Measurements from ENCODE around the gene BABAM2. TPM values are rescaled to one million over a fixed set of nuclear protein-coding genes. Genes with fewer than 3 reads are reported as not detected.
"Not testable (repeated sequence)": the region's sequence is repeated elsewhere in the genome, so short reads cannot be mapped to it uniquely, and the experiment has no call there.

The BABAM2 gene
- total RNA-seq, 1 donor = 28.5 TPM

GRCh38 chr2:28103611-28104010 is 213.1 kb downstream of the BABAM2 start:
- no peak for TF ChIP-seq CTCF (IDR thresholded peaks at IDR 0.05; ENCODE audit: insufficient read depth, low read depth, low read length)
- no peak overlapping the region for H3K4me3 ChIP-seq (ENCODE audit: low read depth, low read length)

GRCh38 chr2:28108143-28108542 is 217.6 kb downstream of the BABAM2 start:
- TF ChIP-seq CTCF (IDR thresholded peaks at IDR 0.05; ENCODE audit: insufficient read depth, low read depth, low read length) = no peak
- DNase-seq (ENCODE audit: low read depth) = no peak
- no peak overlapping the region for H3K4me3 ChIP-seq (ENCODE audit: low read depth, low read length)

More at GRCh38 chr2:28103611-28104010, 213.1 kb downstream of the BABAM2 start:
- no peak for DNase-seq (ENCODE audit: low read depth)

- not testable (repeated sequence) for H3K4me3 ChIP-seq (ENCODE audit: low read depth, low read length); DNase-seq (ENCODE audit: low read depth)
These were observed 223.2 kb downstream of the BABAM2 start for GRCh38 chr2:28113771-28114170.

GRCh38 chr2:28117104-28117596 is 226.6 kb downstream of the BABAM2 start:
- no peak overlapping the region for H3K4me3 ChIP-seq (ENCODE audit: low read depth, low read length)
- no peak for DNase-seq (ENCODE audit: low read depth)
- no peak for TF ChIP-seq CTCF (IDR thresholded peaks at IDR 0.05; ENCODE audit: insufficient read depth, low read depth, low read length)

GRCh38 chr2:28119631-28120030 is 229.1 kb downstream of the BABAM2 start:
- TF ChIP-seq CTCF (IDR thresholded peaks at IDR 0.05; ENCODE audit: insufficient read depth, low read depth, low read length) = no peak
- no peak for DNase-seq (ENCODE audit: low read depth)
- H3K4me3 ChIP-seq (ENCODE audit: low read depth, low read length) = no peak overlapping the region

GRCh38 chr2:28128281-28128950 is 237.9 kb downstream of the BABAM2 start:
- no peak for TF ChIP-seq CTCF (IDR thresholded peaks at IDR 0.05; ENCODE audit: insufficient read depth, low read depth, low read length)
- no peak overlapping the region for H3K4me3 ChIP-seq (ENCODE audit: low read depth, low read length)
- no peak for DNase-seq (ENCODE audit: low read depth)

GRCh38 chr2:28129955-28130695 is 239.6 kb downstream of the BABAM2 start:
- no peak for DNase-seq (ENCODE audit: low read depth)
- no peak for TF ChIP-seq CTCF (IDR thresholded peaks at IDR 0.05; ENCODE audit: insufficient read depth, low read depth, low read length)
- H3K4me3 ChIP-seq (ENCODE audit: low read depth, low read length) = no peak overlapping the region
